Bone marrow (tissue), 2 donors: ENCODE data around the gene CDIPT.

ENCODE experiments used
- DNase-seq, 2 donors: peaks; one replicate each; lab custom pipeline; 2025; lab: John Stamatoyannopoulos, UW

Gene CDIPT

DNA sequence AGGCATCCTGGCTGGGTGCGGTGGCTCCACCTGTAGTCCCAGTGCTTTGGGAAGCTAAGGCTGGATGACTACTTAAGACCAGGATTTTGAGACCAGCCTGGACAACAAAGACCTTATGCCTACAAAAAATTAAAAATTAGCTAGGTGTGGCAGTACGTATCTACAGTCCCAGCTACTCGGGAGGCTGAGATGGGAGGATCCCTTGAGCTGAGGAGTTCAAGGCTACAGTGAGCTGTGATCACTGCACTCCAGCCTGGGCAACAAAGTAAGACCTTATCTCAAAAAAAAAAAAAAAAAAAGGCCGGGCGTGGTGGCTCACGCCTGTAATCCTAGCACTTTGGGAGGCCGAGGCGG, 36.7 kb downstream of the CDIPT start:
- no peak for DNase-seq

DNA sequence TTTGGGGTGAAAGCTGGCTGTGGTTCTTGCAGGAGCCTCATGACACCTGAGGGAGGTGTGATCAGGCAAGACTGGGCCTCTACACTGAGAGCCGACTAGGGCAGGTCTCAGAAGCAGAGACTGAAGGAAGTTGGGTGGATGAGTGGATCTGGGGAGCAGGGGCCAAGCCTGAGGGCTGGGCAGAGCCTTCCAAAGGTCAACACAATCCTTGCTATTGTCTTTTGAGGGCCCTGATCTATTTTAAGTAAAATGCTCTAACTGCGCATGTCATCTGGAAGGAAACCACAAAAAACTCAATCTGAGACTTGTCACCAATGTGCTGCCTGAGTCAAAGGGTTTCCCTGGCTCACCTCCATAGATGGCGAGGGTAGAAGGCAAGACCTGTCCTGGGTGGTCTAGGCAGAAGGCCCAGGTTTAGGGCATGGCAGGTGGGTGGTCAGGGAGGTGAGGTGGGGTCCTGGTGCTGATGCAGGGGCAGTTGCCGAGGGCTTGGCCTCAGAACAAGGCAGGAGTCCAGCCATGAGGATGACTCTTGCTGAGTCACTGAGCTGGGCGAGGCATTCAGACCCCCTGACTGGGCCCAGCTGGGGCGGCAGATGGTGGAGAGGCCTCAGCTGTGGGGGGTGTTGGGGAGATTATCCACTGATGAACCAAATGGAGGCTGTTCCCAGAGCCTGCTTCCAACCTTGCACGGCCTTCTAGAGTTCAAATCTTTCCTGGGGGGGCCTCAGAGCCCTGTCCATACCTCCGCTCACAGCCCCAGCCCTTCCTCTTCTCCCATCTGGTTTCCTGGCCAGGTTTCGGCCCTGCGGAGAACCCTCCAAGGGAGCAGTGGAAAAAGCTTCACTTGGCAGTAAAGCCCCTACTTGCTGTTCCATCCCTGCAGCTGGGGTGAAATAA, 37.6 kb downstream of the CDIPT start:
- DNase-seq = no peak

DNA sequence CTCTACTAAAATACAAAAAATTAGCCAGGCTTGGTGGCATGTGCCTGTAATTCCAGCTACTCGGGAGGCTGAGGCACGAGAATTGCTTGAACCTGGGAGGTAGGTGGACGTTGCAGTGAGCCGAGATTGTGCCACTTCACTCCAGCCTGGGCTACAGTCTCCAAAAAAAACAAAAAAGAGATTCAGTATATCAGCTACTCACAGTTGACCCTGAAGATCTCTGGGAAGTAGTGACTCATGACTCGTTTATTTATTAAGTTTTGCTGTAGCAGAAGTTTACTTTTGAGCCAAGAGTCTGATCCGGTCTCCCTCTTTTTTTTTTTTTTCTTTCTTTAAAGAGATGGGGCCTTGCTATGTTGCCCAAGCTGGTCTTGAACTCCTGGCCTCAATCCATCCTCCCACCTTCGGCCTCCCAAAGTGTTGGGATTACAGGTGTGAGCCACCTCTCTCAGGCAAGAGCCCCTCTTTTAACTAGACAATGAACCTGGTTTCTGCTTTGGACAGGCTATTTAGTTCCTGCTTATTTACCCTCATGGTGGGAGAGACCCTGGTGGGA, 38.4 kb downstream of the CDIPT start:
- no peak for DNase-seq

DNA sequence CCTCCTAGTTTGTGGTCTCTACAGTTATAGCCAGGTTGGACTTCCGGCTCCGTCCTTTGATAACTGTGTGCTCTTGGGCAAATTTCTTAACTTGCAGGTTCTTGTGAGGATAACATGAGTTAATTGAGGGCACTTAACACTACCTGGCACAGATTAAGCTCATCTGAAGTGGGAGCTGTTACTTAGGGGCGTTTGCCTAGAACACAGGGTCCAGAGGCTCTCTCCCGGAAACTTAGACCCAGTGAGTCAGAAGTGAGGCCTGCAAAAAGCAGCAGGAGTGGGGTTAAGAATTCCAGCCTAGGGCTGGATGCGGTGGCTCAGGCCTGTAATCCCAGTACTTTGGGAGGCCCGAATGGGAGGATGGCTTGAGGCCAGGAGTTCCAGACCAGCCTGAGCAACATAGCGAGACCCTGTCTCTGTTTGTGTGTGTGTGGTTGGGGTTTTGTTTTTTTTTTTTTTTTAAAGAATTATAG, 41.3 kb downstream of the CDIPT start:
- no peak for DNase-seq

DNA sequence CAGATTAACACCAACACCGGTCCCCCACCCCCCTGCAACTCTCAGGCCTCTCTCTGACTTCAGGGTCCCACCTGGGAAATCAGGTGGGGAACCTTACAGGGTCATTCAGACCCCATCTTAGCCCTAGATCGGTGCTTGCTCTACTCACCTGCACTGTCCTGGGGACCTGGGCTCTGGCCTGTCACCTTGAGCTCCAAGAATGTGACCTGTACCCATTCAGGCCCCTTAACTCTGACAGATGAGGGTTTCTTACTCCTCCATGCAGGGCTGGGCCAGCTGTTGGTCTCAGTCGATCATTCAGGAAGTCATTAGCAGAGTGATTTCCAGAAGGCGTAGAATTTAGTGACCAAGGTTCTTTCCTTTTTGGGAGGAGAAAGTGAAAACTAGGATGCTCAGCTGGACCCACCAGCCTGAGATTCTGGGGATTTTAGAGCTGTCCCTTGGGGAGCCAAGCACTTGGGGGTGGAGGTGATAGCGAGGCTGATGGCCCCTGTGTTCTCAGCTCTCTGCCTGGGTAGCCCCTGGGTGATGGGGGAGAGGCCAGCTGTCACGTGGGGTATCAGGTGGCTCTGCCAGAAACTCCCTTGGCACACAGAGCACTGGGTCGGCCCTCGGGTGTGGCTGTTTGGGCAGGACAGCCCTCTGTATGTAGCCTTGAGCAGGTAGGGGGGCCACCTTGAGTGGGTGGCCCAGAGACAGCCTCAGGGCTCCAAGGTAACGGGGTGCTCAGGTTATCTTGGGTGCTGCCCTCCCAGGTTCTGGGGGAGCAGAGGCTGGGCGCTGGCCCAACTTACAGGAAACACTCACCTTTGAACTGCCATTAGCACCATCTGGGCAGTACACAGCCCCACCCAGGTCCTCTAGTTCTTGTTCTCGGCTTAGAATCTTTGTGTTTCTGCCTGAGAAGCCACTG, 42.0 kb downstream of the CDIPT start:
- no peak for DNase-seq

DNA sequence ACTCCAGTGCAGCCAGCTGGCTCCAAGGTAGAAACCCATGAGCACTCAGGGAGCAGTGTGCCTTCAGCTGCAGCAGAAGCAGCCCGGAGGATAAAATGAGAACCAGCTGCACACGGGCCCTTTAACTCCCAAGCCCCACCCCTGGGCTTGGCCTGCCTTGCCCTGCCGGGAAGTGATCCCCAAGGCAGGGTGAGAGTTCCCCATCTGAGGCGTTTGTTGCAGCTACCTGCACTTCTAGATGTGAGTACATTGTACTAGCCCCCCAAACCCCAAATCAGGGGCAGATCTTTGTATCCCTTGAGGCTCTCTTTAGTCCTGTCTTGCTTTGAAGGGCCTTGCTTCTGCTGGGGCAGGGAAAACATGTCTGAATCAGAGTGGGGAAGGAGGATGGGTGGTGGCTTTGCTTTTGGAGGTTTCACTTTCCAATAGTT, 42.7 kb downstream of the CDIPT start, which contains the start of gene MVP:
TSS of gene MVP (plus strand) at position 192 of the 431 bp plus-strand sequence. CDS start 10,088 bp downstream, outside the sequence.
- peak in 1 of 2 donors; percentile 42 for DNase-seq

DNA sequence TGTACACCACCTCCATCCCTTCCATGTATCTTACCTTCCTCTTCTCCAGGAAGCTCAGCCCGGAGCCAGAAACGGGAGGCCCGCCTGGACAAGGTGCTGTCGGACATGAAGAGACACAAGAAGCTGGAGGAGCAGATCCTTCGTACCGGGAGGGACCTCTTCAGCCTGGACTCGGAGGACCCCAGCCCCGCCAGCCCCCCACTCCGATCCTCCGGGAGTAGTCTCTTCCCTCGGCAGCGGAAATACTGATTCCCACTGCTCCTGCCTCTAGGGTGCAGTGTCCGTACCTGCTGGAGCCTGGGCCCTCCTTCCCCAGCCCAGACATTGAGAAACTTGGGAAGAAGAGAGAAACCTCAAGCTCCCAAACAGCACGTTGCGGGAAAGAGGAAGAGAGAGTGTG, 43.5 kb downstream of the CDIPT start:
- no peak for DNase-seq

DNA sequence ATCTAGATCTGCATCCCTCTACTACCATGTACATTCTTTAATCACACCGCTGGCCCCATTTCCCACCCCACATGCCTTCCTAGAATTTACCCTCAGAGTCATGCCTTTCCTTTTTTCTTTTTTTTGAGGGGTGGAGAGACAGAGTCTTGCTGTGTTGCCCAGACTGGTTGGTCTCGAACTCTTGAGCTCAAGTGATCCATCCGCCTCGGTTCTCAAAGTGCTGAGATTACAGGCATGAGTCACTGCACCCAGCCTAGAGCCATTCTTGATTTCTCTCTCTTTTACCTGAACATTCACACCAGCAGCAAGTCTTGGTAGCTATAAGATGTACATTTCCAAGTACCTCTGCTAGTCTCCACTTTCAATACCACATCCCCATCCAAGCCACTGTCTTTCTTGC, 44.9 kb downstream of the CDIPT start:
- no peak for DNase-seq

DNA sequence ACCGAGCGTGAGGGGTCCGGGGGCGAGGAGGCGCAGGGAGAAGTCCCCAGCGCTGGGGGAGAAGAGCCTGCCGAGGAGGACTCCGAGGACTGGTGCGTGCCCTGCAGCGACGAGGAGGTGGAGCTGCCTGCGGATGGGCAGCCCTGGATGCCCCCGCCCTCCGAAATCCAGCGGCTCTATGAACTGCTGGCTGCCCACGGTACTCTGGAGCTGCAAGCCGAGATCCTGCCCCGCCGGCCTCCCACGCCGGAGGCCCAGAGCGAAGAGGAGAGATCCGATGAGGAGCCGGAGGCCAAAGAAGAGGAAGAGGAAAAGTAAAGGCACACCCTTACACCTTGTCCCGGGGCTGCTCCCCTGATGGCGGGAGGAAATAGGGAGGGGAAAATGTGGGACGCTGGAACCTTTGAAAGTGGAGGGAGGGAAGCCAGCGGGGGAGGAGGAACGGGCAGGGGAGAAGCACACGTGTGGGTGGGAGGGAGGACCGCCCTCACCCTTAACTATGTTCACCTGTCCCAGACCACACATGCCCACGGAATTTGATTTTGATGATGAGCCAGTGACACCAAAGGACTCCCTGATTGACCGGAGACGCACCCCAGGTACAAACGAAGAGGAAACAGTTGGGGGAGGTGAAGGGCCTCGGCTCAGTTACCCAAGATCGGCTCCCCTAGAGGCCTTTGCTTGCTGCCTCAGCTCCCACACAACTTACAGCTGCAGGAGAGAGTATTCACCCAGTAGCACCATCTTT, 46.2 kb downstream of the CDIPT start:
- no peak for DNase-seq

DNA sequence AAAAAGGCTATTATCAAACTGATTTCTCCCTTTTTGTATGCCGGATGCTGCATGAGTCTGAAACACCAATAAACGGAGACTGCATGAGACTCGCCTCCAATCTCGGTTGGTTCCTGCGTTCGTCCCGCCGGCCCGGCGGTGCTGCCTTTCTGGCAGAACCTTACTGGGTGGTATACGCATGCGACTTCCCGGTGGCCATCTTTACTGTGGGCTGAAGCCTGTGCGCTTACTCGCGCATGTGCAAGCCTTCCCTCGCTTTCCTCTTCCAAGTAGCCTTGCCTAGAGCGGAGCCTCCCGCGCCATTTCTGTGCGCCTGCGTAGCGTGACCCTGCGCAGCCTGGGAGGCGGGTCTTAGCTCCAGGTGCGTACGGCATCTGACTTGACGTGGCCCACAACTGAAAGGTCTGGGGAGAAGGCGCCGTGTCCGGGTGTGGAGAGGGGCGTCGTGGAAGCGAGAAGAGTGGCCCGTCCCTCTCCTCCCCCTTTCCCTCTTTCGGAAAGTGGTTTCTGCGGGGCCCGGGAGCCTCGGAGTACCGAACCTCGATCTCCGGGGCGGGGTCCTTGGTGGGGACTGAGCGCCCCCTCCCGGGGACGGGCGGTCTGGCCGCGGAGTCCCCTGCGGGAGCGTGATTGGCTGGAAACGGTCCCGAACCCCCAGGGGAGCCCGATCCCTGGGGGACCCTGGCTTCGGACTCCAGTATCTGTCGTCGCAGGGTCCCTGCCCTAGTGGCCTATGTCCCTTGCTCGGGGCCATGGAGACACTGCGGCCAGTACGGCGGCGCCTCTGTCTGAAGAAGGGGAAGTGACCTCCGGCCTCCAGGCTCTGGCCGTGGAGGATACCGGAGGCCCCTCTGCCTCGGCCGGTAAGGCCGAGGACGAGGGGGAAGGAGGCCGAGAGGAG, 47.0 kb downstream of the CDIPT start, which contains the start of gene PAGR1:
TSS of gene PAGR1 (plus strand) at position 360 of the 901 bp plus-strand sequence. CDS start at position 734, 374 bp downstream.
- peak; percentile 97 to 99 for DNase-seq

DNA sequence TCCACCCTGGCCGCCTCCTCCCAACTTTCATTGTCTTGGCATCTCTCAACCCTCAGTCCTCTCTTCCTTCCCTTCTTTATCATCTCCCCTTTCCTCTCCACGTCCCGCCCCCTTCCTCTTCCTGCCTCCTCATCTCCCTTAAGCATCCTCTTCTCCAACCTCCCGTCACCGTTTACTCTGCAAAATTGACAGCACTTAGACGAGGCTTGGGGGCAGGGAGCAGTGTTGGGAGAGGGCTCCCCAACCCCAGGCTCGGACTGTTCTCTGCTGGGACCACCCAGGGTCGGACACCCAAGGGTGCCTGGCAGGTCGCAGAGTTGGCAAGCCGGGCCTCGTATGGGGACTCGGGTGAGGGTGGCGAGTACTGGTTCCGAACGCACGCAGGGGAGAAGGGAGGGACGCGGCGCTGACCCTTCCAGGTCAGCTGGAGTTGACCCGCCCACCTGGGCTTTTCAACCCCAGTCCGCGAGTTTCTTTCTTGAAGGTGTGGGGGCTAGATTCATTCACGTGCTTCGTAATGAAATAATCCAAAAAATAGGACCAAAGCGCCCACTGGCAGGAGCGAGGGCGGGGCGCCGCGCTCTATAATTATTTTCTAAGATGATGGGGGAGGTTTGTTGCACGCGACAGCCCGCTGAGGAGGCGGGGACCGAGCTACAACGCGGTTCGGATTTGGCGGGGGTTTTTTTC, 47.8 kb downstream of the CDIPT start:
- no peak for DNase-seq

DNA sequence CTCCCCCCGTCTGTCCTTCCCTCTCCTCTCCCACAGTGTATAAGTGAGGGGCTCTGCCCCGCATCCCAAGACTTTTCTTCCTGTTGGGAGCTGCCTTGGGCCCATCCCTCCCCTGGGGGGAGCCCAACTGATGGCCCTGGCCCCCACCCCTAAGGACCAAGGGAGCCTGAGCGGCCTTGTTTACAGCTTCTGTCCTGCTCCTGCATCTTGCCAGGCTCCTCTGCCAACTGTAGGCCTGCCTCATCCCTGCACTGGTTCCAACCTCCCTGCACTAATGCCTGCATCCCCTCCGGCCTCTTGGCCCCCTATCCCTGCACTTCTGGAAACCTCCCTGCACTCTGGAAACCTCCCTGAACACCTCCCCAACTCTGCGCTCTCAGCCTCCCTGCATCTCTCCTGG, 48.4 kb downstream of the CDIPT start:
- DNase-seq = no peak

DNA sequence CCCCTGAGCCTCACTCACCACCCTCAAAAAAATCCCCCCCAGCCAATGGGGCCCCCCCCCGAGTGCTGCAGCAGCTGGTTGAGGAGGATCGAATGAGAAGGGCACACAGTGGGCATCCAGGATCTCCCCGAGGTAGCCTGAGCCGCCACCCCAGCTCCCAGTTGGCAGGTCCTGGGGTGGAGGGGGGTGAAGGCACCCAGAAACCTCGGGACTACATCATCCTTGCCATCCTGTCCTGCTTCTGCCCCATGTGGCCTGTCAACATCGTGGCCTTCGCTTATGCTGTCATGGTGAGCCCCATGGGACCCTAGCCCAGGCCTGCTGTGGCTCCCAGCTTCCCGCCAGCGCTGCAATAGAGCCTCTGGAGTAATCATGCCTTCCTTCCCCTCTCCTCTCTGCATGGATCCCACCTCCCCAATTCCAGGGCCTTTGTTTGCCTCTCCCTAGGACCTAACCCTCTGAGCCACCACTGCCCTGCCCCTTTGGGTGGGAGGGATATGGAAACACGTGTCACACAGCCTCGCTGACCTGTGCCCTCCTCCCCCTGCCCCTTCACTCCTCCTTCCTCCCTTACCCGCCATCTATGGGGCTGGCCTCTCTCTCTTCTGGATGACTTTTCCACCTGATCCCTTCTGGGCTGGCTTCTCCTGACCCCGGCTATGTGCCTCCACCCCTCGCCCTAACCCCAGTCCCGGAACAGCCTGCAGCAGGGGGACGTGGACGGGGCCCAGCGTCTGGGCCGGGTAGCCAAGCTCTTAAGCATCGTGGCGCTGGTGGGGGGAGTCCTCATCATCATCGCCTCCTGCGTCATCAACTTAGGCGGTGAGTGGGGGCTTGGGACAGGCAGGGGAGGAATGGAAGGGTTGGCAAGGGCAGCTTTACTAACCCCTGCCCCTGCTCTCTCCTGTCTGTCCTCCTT, 49.1 kb downstream of the CDIPT start:
- no peak for DNase-seq

DNA sequence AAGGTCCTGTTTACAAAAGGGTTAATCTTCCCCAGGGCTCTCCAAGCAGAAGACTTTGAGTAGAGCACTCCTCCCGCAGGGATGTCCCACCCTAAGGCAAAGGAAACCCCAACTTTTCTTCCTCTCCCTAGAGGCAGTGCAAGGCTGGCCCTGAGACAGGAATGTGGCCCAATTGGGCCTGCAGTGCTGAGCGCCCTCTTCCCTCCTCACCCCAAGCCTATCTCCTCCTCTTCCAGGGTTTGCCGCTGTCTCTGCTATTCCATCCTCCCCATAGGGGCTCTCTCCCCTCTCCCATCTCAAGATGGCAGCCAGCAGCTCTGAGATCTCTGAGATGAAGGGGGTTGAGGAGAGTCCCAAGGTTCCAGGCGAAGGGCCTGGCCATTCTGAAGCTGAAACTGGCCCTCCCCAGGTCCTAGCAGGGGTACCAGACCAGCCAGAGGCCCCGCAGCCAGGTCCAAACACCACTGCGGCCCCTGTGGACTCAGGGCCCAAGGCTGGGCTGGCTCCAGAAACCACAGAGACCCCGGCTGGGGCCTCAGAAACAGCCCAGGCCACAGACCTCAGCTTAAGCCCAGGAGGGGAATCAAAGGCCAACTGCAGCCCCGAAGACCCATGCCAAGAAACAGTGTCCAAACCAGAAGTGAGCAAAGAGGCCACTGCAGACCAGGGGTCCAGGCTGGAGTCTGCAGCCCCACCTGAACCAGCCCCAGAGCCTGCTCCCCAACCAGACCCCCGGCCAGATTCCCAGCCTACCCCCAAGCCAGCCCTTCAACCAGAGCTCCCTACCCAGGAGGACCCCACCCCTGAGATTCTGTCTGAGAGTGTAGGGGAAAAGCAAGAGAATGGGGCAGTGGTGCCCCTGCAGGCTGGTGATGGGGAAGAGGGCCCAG, 50.0 kb downstream of the CDIPT start:
- no peak for DNase-seq

DNA sequence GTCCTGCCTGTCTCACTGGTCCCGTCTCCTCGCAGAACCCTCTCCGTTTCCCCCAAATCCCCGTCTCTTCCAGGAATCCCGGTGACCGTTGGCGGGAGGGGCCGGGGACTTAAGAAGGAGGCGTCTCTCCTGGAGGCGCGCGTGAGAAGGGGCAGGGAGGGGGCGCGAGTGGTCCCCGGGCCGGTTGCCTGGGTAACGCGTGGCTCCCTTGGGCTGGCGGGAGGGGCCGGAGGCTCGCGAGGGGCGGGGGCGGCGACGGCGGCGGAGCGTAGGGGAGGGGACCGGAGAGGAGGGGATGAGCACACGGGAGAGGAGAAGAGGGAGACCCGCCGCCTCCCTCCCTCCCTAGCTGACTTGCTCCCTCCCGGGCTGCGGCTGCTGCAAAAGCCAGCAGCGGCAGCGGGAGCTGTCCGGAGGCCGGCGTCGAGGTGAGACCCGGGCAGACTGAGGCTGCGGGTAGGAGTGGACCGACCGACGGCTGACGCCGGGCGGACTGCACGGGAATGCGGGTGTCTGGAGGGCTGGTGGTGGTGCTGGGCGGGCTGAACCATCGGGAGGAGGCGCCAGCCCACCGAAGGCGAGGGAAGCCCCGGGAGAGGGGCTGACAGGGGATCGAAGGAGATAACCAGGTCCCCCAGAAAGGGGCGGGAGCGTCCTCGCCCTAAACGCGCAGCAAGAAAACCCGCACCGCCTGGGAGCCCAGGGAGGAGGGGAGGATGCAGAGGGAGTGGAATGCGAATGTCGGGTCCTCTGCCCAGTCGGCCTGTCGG, 50.9 kb downstream of the CDIPT start, which contains the start of gene PRRT2:
TSS of gene PRRT2 (plus strand) at position 298 of the 770 bp plus-strand sequence. CDS start 862 bp downstream, outside the sequence.
- no peak for DNase-seq

DNA sequence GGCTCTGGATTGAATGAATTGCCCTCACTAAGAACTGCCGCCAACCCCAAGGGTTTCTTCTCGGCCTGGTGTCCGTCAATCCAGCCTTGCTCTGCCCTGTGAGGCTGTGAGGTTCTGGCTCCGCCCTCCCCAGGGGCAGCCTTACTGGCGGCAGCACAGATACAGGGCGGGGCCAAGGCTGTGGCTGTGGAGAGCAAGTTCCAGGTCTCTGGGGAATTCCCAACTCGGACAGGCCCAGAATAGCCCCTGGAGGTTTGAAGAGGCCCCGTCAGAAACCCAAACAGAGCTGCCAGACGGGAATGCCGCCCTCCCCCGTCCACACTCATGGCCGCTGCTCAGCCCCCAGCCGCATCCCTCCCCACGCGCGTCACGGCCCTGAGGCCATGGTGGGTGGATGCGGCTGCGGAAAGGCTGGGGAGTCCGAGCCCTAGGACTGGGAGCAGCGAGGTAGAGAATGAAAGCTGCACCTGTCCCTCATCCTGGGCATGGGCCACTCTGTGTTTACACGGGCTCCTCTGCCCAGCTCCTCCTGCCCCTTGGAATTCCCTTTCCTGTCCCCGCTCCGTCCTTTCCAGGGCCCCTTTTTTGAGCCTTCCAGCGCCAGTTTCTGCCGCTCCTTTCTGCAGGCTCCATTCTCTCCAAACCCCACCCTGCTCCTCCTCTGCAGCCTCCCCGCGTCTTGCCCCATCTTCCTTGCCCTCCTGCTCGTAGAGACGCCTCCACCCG, 51.7 kb downstream of the CDIPT start:
- DNase-seq = peak in 1 of 2 donors; percentile 52
